Memory B cell (primary cell): ENCODE measurements around the gene CACNA1B.

ENCODE experiments used
- ATAC-seq: fragments of 150-1000 bp; cut with Tn5 transposase; 2 replicates; pipeline ENCODE4 v1.10.0; 2021; ENCODE audit warnings: low read depth, mild to moderate bottlenecking, moderate library complexity
- DNase-seq, 2 donors: peaks; one replicate each; pipeline ENCODE4 v3.0.0; 2022; ENCODE audit warnings: low spot score in 2 of 2
- H3K27ac Mint-ChIP-seq: one replicate; pipeline ENCODE4 v1.8.0; 2022; ENCODE audit warnings: mild to moderate bottlenecking, moderate library complexity, mixed read lengths
- H3K27me3 Mint-ChIP-seq: one replicate; pipeline ENCODE4 v1.8.0; 2022; ENCODE audit warnings: mixed read lengths
- H3K36me3 Mint-ChIP-seq: one replicate; pipeline ENCODE4 v1.8.0; 2022; ENCODE audit warnings: mild to moderate bottlenecking, mixed read lengths
- H3K4me1 Mint-ChIP-seq: one replicate; pipeline ENCODE4 v1.8.0; 2022; ENCODE audit warnings: mixed read lengths
- H3K4me3 Mint-ChIP-seq: one replicate; pipeline ENCODE4 v1.8.0; 2022; ENCODE audit warnings: mild to moderate bottlenecking, moderate library complexity, mixed read lengths
- H3K9me3 Mint-ChIP-seq: one replicate; pipeline ENCODE4 v1.8.0; 2022; ENCODE audit warnings: mixed read lengths

Gene CACNA1B

DNA sequence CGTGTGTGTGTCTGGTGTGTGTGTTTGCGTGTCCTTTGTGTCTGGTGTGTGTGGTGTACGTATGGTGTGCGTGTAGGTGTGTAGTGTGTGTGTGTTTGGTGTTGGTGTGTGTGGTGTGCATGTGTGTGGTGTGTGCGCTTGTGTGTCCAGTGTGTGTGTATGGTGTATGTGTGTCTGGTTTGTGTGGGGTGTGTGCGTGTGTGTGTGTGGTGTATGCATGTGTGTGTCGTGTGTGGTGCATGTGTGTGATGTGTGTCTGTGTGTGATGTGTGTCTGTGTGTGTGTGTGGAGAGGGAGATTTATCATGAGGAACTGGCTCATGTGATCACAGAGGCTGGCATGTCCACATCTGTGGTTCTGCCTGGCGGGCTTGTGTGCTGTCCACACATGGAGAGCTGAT lies 71.7 kb downstream of the CACNA1B start:
- no peak for DNase-seq
- H3K36me3 Mint-ChIP-seq: no peaks in the 10 kb centered on the region
- no peak overlapping the region for H3K27ac Mint-ChIP-seq
- ATAC-seq: no peak
- H3K9me3 Mint-ChIP-seq: peaks cover 4% of the 10 kb centered on the region
- H3K4me3 Mint-ChIP-seq: no peak overlapping the region
- no peaks in the 10 kb centered on the region for H3K4me1 Mint-ChIP-seq
- H3K27me3 Mint-ChIP-seq: peaks cover 11% of the 10 kb centered on the region

DNA sequence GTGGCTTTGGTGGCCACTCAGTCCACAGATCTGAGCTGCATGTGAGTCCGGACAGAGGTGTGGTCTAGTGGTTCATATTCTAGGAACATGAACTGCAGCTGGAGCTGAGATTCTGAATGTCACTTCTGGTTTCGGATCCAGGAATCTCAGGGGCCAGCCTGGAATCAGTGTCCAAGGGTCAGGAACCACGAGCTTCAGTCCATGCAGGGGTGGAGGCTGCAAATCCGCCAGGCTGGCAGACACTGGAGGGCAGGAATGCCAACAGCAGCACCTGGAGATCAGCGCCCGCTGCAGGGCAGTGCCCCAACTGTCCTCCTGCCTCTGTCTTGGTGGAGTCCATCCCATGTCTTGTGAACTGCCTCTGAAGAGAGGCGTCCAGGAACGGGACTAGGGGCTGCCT lies 73.5 kb downstream of the CACNA1B start:
- peaks cover 4% of the 10 kb centered on the region for H3K9me3 Mint-ChIP-seq

DNA sequence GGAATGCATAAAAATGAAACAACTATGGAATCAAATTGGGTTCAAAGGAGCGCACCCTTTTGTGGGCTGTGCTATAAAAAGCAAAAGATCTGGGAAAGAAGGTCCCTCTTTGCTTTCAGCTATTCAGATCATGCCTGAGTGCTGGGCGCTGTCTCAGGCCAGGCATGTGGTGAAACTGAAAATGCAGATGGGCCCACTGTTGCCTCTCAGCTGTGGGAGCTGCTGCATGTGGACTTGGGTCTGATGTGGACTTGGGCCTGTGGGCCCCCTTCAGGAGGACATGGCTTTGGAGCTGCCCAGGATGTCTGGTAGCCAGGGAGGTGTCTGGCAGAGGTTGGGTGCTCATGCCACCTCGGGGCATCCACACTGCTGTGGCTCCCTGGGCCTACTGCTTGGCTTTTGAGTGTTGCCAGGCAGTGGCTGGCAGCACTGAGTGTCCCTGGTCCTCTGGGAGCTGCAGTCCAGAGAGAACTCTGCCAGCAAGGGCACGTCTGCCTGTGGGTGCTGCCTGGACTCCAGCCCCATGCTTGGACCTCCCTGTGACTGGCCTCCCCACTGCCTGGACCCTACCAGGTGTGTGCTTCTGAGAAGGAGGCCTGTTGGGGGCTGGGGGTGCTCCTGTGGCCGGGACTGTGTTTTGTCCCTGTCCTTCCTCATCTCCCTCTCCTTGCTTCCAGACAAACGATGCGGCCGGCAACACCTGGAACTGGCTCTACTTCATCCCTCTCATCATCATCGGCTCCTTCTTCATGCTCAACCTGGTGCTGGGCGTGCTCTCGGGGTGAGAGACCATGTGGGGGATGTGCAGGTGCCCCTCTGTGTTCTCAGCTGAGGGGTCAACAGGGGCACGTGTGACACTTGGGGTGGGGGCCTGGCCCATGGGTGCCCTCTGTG lies 74.3 kb downstream of the CACNA1B start:
- Mint-ChIP-seq H3K27ac (no peak overlapping the region), H3K4me1 (no peaks in the 10 kb centered on the region), H3K4me3 (no peak overlapping the region), H3K36me3 (no peaks in the 10 kb centered on the region), H3K9me3 (peaks cover 2% of the 10 kb centered on the region), H3K27me3 (peaks cover 12% of the 10 kb centered on the region)
- no peak for DNase-seq
- no peak for ATAC-seq

More for the DNA sequence above, 73.5 kb downstream of the CACNA1B start:
- Mint-ChIP-seq H3K4me1 (no peaks in the 10 kb centered on the region), H3K27me3 (peaks cover 12% of the 10 kb centered on the region), H3K4me3 (no peak overlapping the region), H3K27ac (no peak overlapping the region), H3K36me3 (no peaks in the 10 kb centered on the region)
- DNase-seq: no peak
- ATAC-seq: no peak

DNA sequence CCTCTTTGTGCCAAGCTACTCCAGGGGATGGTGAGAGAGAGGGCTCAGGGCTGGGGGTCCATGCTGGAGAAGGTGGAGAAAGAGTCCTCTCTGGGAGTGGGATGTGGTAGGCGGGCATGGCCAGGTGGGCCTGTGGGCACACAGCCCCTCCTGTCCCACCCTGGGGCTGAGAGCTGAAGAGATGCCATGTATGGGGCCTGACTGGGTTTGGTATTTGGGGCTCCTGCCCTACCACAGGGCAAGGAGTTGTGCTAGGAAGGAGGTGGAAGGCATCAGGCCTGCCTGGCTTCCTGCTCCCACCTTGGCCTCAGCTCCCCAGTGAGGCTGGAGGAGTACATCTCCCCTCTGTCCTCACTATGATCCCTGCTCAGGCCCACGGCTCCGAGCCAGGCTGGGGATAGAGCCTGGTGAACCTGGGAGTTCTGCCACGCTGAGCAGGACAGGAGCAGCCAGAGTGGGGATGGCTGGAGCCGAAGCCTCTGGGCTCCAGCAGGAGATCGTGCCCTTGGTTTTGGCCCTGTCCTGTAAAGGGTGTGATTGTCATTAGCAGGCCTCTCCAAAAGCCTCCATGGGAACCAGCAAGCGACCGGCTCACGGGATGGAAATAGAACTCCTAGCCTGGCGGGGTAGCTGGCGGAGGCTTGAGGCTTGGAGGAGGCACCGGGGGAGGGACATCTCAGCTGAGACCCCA lies 75.5 kb downstream of the CACNA1B start:
- Mint-ChIP-seq H3K36me3 (no peaks in the 10 kb centered on the region), H3K4me3 (no peak overlapping the region), H3K9me3 (no peaks in the 10 kb centered on the region), H3K4me1 (no peaks in the 10 kb centered on the region), H3K27ac (no peak overlapping the region), H3K27me3 (peaks cover 12% of the 10 kb centered on the region)
- no peak for ATAC-seq
- no peak for DNase-seq

DNA sequence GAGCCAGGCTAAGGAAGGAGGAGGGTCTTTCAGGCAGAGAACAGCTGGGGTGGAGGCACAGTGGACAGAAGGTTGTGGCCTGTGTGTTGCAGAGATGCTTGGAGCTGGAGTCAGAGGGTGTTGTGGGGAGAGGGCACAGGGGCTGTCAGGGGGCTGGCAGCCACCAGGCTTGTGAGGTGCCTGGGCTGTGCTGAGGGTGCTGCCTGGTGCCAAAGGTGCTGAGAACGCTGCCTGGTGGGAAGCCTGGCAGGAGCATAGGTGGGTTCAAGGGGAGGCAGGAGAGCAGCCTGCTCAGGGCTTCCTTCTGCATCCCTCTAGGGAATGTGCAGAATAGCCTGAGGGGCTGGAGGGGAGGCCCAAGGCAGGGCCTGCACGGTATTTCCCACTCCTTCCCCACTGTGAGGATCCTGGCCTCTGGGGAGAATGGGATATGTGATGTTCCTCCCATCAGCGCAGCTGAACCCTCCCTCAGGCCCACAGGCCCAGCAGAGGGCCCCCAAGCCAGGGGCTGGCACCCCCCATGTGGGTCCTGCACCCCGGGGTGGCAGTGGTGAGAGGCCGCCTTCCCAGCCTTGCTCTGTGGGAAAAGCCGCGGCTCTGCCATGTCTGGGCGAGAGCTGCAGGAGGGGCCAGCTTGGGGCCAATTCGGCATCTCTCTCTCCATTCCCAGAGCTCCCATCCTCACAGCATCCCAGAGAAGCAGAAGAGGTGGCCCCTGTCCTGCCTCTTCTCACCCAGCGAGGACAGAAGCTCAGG lies 76.3 kb downstream of the CACNA1B start:
- Mint-ChIP-seq H3K9me3 (no peaks in the 10 kb centered on the region), H3K4me1 (no peaks in the 10 kb centered on the region), H3K36me3 (no peaks in the 10 kb centered on the region), H3K27me3 (peaks cover 12% of the 10 kb centered on the region), H3K27ac (no peak overlapping the region), H3K4me3 (no peak overlapping the region)
- no peak for DNase-seq
- no peak for ATAC-seq

DNA sequence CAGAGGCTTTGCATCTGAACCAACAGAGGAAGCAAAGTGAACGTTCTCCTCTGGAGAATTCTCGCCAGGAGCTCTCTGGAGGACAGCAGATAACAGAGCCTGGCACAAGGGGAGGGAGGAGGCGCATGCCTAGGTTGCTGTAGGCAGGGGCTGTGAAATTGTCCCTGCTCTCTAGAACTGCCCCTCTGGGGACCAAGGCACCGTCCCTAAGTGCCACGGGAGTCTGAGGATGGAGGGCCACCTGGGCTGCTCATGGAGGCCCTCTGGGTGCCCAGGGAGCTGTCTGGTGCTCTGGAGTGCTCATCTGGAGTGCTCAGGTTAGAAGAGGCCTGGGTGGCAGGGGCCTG lies 77.6 kb downstream of the CACNA1B start:
- ATAC-seq (no peak), DNase-seq (no peak)
- no peaks in the 10 kb centered on the region for H3K9me3 Mint-ChIP-seq
- peaks cover 12% of the 10 kb centered on the region for H3K27me3 Mint-ChIP-seq
- no peaks in the 10 kb centered on the region for H3K4me1 Mint-ChIP-seq
- no peaks in the 10 kb centered on the region for H3K36me3 Mint-ChIP-seq
- H3K27ac Mint-ChIP-seq: no peak overlapping the region
- no peak overlapping the region for H3K4me3 Mint-ChIP-seq

DNA sequence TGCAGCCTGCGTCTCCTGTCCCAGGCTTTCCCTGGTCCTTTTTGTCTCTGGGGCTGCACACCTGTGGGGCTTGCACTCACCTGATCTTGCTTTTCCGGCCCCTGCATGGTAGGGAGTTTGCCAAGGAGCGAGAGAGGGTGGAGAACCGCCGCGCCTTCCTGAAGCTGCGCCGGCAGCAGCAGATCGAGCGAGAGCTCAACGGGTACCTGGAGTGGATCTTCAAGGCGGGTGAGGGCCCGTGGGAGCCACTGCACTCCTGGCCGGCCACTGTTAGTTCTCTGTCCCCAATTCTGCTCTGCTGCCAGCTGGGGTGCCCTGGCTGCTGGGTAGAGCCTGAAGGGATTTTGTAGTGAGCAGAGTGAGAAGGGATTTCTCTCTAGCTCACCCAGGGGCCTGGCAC lies 78.0 kb downstream of the CACNA1B start:
- Mint-ChIP-seq H3K9me3 (no peaks in the 10 kb centered on the region), H3K4me1 (no peaks in the 10 kb centered on the region), H3K27ac (no peak overlapping the region), H3K4me3 (no peak overlapping the region), H3K36me3 (no peaks in the 10 kb centered on the region), H3K27me3 (peaks cover 12% of the 10 kb centered on the region)
- DNase-seq: no peak
- ATAC-seq: no peak

DNA sequence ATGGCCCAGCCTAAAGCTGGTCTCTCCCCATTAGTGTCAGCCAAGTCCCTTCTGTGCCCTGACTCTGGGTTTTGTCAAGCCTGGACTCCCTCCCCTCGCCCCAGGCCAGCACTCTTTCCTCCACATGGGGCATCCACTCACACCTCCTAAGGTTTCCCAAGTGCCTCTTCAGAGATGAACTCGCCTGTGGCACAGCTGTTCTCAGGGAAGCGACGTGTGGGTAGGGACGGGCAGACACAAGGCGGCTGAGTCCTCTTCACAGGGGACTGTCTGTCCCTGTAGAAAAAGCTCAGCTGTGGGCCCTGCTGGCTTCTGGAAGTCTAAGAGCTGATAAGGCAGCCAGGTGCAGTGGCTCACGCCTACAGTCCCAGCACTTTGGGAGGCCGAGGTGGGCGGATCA lies 78.5 kb downstream of the CACNA1B start:
- DNase-seq (no peak), ATAC-seq (no peak)
- Mint-ChIP-seq H3K27me3 (peaks cover 10% of the 10 kb centered on the region), H3K4me1 (no peaks in the 10 kb centered on the region), H3K27ac (no peak overlapping the region), H3K9me3 (no peaks in the 10 kb centered on the region), H3K36me3 (no peaks in the 10 kb centered on the region), H3K4me3 (no peak overlapping the region)

DNA sequence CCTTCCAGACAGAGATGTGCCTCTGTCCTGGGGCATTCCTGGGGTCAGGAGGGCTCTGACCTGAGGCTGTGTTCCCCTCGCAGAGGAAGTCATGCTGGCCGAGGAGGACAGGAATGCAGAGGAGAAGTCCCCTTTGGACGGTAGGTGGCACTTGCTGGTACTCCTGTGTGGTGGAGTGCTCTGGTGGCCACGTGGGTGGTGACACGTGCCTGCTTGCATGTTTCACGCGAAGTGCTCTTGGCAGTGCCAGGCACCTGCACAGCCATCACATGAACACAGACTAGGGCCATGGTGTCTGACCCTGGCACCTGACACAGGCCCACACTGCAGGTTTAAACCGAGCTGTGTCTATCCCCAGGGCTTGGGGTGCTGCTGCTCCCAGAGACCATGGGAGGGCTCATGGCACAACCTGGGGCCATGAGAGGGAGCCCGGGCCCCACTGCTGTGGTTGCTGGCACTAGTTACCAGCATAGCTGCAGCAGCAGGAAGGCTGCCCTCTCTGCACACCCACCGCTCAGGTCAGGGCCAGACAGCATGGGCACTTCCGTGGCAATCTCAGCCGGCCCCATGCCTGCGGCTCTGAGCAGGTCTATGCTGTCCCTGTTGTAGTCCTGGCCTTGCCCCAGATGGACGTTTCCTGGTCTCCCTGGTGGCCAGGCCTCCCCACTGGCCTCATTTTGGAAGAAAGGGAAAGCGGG lies 79.3 kb downstream of the CACNA1B start:
- Mint-ChIP-seq H3K4me1 (no peaks in the 10 kb centered on the region), H3K27ac (no peak overlapping the region), H3K27me3 (peaks cover 10% of the 10 kb centered on the region), H3K4me3 (no peak overlapping the region), H3K36me3 (no peaks in the 10 kb centered on the region), H3K9me3 (no peaks in the 10 kb centered on the region)
- DNase-seq (no peak), ATAC-seq (no peak)

DNA sequence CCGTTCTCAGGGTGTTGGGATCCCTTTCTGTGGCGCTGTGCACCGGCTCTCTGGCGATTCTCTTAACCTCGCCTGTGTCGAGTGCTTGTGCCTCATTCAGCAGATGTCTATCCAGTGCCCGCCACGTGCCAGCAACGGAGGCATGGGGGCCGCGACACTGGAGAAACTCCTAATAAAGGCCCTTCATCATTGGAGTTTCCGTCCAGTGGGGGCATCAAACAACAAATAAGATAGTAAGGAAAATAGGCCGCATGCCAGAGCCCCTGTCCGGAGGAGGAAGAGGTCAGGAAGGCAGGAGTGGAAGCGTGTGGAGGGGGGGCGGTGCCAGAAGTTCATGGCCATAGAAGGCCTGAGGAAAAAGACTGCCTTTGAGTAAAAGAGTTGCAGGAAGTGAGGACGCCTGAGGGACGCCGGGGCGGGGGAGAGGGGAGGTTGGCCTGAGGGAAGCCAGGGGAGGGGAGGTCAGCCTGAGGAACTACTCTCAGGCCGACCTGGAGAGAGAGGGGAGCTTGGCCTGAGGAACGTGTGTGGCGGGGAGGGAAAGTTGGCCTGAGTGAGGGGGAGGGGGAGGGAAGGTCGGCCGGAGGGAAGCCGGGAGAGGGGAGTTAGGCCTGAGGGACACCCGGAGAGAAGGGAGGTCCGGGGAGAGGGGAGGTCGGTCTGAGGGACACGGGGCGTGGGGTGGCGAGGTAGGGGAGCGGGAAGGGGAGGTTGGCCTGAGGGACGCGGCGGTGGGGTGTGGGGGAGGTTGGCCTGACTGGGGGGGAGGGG lies 82.2 kb downstream of the CACNA1B start:
- no peaks in the 10 kb centered on the region for H3K36me3 Mint-ChIP-seq
- H3K4me1 Mint-ChIP-seq: no peaks in the 10 kb centered on the region
- no peak overlapping the region for H3K4me3 Mint-ChIP-seq
- ATAC-seq (no peak), DNase-seq (no peak)
- H3K9me3 Mint-ChIP-seq: peaks cover 8% of the 10 kb centered on the region
- no peak overlapping the region for H3K27ac Mint-ChIP-seq
- H3K27me3 Mint-ChIP-seq: peaks cover 6% of the 10 kb centered on the region

DNA sequence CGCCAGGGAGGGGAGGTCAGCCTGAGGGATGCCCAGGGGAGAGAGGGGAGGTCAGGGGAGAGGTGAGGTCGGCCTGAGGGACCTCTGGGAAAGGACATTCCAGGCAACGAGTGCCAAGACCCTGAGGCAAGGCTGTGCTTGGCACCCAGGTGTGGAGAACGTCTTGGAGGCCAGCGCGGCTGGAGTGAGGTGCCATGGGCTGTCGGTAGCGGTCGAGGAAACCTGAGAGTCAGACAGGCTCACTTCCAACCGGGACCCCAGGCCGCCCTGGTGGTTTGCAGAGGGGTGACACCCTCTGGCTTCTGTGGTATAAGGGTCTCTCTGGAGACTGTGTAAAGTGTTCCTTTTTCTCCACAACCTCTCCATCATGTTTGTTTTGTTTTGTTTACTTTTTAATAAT lies 82.9 kb downstream of the CACNA1B start:
- H3K4me3 Mint-ChIP-seq: no peak overlapping the region
- no peak for ATAC-seq
- peaks cover 8% of the 10 kb centered on the region for H3K9me3 Mint-ChIP-seq
- no peak for DNase-seq
- peaks cover 6% of the 10 kb centered on the region for H3K27me3 Mint-ChIP-seq
- H3K27ac Mint-ChIP-seq: no peak overlapping the region
- no peaks in the 10 kb centered on the region for H3K4me1 Mint-ChIP-seq
- H3K36me3 Mint-ChIP-seq: no peaks in the 10 kb centered on the region

DNA sequence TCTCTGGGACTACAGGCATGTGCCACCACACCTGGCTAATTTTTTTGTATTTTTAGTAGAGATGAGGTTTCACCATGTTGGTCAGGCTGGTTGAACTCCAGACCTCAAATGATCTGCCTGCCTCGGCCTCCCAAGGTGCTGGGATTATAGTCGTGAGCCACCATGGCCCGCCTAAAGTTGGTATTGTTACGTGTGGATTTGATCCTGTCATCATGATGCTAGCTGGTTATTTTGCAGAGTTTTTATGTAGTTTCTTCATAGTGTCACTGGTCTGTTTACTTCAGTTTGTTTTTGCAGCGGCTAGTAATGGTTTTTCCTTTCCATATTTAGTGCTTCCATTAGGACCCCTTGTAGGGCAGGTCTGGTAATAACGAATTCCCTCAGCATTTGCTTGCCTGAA lies 85.9 kb downstream of the CACNA1B start:
- no peaks in the 10 kb centered on the region for H3K4me1 Mint-ChIP-seq
- no peak overlapping the region for H3K4me3 Mint-ChIP-seq
- no peaks in the 10 kb centered on the region for H3K36me3 Mint-ChIP-seq
- H3K9me3 Mint-ChIP-seq: peaks cover 9% of the 10 kb centered on the region
- peaks cover 8% of the 10 kb centered on the region for H3K27me3 Mint-ChIP-seq
- no peak overlapping the region for H3K27ac Mint-ChIP-seq
- no peak for DNase-seq
- ATAC-seq: no peak

DNA sequence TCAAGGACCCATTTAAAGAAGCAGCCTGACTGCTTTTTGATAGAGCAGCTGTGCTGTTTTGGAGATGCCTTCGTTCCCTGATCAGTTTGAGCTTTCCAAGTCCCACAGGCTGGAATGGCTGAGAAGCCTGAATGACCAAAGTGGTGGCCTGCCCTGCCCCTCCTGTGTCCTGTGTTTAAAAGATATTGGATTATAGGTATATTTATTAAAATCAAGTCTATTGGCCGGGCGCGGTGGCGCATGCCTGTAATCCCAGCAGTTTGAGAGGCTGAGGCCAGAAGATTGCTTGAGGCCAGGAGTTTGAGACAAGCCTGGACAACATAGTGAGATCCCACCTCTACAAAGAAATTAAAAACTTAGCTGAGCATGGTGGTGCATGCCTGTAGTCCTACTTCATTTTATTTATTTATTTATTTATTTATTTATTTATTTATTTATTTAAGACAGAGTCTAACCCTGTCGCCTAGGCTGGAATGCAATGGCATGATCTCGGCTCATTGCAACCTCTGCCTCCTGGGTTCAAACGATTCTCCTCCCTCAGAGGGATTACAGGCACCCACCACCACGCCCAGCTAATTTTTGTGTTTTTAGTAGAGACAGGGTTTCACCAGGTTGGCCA lies 87.7 kb downstream of the CACNA1B start:
- Mint-ChIP-seq H3K27me3 (peaks cover 16% of the 10 kb centered on the region), H3K4me1 (no peaks in the 10 kb centered on the region)

More for the DNA sequence above, 87.7 kb downstream of the CACNA1B start:
- ATAC-seq (no peak), DNase-seq (no peak)
- no peak overlapping the region for H3K4me3 Mint-ChIP-seq
- H3K36me3 Mint-ChIP-seq: no peaks in the 10 kb centered on the region
- H3K27ac Mint-ChIP-seq: no peak overlapping the region
- peaks cover 9% of the 10 kb centered on the region for H3K9me3 Mint-ChIP-seq
